DND-41 (cell line): ENCODE data around the gene MIEF2.

Source experiments
- EZH2 ChIP-seq: IDR thresholded peaks from 3 replicates; pipeline ENCODE4 v1.6.1; 2012; ENCODE audit warnings: borderline replicate concordance, low read depth, mild to moderate bottlenecking, moderate library complexity, low read length, inconsistent platforms; ENCODE audit not compliant: severe bottlenecking
- TF ChIP-seq, protein P1 (sequence below): IDR thresholded peaks from 2 replicates; pipeline ENCODE4 v1.5.1; 2012; ENCODE audit warnings: borderline replicate concordance, low read length, moderate library complexity, mild to moderate bottlenecking; ENCODE audit not compliant: poor library complexity, severe bottlenecking; ENCODE audit errors: extremely low read depth

DNA sequence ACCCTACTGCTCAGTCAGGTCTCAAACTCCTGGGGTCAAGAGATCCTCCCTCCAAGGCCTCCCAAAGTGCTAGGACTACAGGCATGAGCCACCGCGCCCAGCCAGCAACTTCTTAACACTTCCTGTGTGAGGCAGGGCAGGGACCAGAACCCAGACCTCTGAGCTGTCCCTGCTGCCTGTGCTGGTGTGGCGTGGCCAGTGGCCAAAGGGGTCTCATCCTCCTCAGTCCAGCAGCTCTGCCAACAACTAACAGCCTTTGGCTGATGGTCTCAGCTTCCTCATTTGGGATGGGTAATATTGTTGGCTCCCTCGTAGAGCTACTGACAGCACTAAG is 36.4 kb upstream of the MIEF2 start:
- TF ChIP-seq, protein P1, sequence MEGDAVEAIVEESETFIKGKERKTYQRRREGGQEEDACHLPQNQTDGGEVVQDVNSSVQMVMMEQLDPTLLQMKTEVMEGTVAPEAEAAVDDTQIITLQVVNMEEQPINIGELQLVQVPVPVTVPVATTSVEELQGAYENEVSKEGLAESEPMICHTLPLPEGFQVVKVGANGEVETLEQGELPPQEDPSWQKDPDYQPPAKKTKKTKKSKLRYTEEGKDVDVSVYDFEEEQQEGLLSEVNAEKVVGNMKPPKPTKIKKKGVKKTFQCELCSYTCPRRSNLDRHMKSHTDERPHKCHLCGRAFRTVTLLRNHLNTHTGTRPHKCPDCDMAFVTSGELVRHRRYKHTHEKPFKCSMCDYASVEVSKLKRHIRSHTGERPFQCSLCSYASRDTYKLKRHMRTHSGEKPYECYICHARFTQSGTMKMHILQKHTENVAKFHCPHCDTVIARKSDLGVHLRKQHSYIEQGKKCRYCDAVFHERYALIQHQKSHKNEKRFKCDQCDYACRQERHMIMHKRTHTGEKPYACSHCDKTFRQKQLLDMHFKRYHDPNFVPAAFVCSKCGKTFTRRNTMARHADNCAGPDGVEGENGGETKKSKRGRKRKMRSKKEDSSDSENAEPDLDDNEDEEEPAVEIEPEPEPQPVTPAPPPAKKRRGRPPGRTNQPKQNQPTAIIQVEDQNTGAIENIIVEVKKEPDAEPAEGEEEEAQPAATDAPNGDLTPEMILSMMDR, result no peak
- no peak for TF ChIP-seq EZH2
